Amniotic epithelial cell (primary cell): ENCODE data around the gene SH2D3C.
"Not testable (repeated sequence)": the region's sequence is repeated elsewhere in the genome, so short reads cannot be mapped to it uniquely, and the experiment has no call there.

Experiments
- DNase-seq: peaks from one replicate; pipeline ENCODE4 v3.0.0-alpha.2; 2010; ENCODE audit warnings: low read depth

The SH2D3C gene

GRCh38 chr9:127783111-127784008, 4.9 kb upstream of the SH2D3C start:
- DNase-seq, result no peak

- no peak for DNase-seq
These were observed 3.3 kb upstream of the SH2D3C start for GRCh38 chr9:127781806-127782205.

GRCh38 chr9:127780909-127781308, 2.4 kb upstream of the SH2D3C start:
- DNase-seq, result not testable (repeated sequence)

- DNase-seq, result no peak
These were observed 1.8 kb upstream of the SH2D3C start for GRCh38 chr9:127780126-127780885.

GRCh38 chr9:127779136-127779981, 893 bp upstream of the SH2D3C start:
- no peak for DNase-seq

- DNase-seq, result no peak
These were observed 992 bp downstream of the SH2D3C start for GRCh38 chr9:127777368-127777980.

- DNase-seq, result no peak
These were observed 1.6 kb downstream of the SH2D3C start for GRCh38 chr9:127776924-127777289.

GRCh38 chr9:127776195-127776923, 2.1 kb downstream of the SH2D3C start:
- no peak for DNase-seq

- no peak for DNase-seq
These were observed 4.5 kb downstream of the SH2D3C start for GRCh38 chr9:127773981-127774380.

GRCh38 chr9:127773272-127773671, 5.2 kb downstream of the SH2D3C start:
- no peak for DNase-seq

GRCh38 chr9:127772603-127773002, 5.9 kb downstream of the SH2D3C start:
- no peak for DNase-seq

GRCh38 chr9:127771570-127772189, 6.8 kb downstream of the SH2D3C start:
- DNase-seq, result no peak

GRCh38 chr9:127770905-127771569, 7.4 kb downstream of the SH2D3C start:
- DNase-seq, result peak; percentile 96

GRCh38 chr9:127770583-127770904, 7.9 kb downstream of the SH2D3C start:
- DNase-seq, result no peak

GRCh38 chr9:127769929-127770582, 8.4 kb downstream of the SH2D3C start:
- DNase-seq, result no peak

- no peak for DNase-seq
These were observed 9.4 kb downstream of the SH2D3C start for GRCh38 chr9:127769101-127769500.

GRCh38 chr9:127768698-127769097, 9.8 kb downstream of the SH2D3C start:
- no peak for DNase-seq

- DNase-seq, result no peak
These were observed 10.5 kb downstream of the SH2D3C start for GRCh38 chr9:127767909-127768331.

GRCh38 chr9:127767410-127767809, 11.1 kb downstream of the SH2D3C start:
- DNase-seq, result no peak

- no peak for DNase-seq
These were observed 13.0 kb downstream of the SH2D3C start for GRCh38 chr9:127765418-127765817.
